AG09319 (cell line): Measurements from ENCODE around the gene TPCN1.

Experiments
- DNase-seq: peaks from one replicate; pipeline ENCODE4 v3.0.0-alpha.2; 2010; ENCODE audit warnings: low read depth; ENCODE audit errors: extremely low read depth
- TF ChIP-seq, protein P1 (sequence below): IDR thresholded peaks from 2 replicates; pipeline ENCODE4 v1.5.1; 2011; ENCODE audit warnings: low read depth, mild to moderate bottlenecking, inconsistent platforms, low read length, moderate library complexity

The TPCN1 gene

DNA sequence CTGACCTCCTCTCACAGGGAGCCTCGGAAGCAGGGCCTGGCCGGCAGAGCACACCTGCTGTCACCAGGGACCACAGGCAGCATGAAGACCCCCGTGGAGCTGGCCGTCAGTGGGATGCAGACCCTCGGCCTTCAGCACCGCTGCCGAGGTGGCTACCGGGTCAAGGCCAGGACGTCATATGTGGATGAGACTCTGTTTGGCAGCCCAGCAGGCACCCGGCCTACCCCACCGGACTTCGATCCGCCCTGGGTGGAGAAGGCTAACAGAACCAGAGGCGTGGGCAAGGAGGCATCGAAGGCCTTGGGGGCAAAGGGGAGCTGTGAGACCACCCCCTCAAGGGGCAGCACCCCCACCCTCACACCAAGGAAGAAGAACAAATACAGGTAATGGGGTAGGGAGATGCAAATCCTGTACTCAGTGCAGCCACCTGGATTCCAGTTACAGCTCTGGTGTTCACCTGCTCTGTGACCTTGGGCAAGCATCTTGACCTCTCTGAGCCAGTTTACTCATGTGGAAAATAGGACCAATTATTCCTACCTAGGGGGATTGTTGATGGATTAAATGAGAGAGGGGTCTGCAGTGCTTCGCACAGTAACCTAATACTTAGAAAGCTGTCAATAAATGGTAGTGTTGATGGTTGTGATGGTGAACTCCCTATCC lies 34.5 kb upstream of the TPCN1 start:
- DNase-seq = no peak
- TF ChIP-seq, protein P1, sequence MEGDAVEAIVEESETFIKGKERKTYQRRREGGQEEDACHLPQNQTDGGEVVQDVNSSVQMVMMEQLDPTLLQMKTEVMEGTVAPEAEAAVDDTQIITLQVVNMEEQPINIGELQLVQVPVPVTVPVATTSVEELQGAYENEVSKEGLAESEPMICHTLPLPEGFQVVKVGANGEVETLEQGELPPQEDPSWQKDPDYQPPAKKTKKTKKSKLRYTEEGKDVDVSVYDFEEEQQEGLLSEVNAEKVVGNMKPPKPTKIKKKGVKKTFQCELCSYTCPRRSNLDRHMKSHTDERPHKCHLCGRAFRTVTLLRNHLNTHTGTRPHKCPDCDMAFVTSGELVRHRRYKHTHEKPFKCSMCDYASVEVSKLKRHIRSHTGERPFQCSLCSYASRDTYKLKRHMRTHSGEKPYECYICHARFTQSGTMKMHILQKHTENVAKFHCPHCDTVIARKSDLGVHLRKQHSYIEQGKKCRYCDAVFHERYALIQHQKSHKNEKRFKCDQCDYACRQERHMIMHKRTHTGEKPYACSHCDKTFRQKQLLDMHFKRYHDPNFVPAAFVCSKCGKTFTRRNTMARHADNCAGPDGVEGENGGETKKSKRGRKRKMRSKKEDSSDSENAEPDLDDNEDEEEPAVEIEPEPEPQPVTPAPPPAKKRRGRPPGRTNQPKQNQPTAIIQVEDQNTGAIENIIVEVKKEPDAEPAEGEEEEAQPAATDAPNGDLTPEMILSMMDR = no peak

DNA sequence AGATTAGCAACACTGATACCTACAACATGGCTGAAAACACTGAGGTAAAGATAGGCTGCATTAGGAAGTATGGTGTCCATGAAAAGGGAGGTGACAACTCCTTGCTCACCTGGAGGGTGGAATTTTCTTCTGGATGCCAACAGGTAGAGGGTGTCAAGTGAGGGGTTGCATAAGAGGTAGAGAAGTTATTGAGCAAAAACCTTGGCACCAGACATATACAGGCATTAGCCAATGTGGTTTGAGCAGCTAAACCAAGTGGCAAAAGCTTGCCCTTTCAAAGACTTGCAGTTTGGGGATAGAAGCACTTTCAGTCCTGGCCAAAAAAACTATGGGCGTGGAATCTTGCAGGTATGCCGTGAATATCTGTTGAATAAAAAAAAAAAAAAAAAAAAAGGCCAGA lies 31.9 kb upstream of the TPCN1 start:
- no peak for DNase-seq
- TF ChIP-seq, protein P1 = no peak

DNA sequence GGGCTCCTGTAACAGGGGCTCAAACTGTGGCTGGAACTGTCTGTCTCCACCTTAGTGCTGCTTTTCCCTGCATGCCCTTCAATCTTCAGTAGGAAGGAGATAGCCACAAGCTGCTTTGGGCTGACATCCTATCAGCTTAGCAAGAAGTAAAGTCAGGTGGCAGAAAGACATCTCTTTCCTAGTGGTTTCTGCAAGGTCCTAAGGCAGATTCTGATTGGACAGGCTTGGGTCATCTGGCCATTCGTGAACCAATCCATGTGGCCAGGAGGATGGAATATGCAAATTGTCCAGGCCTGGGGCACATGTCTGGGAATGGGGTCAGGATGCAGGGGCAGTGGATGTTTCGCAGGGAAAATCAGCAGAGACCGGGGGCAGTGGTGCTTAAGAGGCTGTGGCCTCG lies 30.5 kb upstream of the TPCN1 start:
- no peak for DNase-seq

DNA sequence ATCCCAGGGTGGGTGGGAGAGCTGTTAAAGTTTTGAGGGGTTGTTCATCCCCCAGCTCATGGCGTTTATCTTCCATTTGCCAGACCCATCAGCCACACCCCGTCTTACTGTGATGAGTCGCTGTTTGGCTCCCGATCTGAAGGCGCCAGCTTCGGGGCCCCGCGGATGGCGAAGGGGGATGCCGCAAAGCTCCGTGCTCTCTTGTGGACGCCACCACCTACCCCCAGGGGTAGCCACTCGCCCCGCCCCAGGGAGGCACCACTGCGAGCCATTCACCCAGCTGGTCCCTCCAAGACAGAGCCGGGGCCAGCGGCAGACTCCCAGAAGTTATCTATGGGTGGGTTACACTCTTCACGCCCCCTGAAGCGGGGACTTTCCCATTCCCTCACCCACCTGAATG lies 30.0 kb upstream of the TPCN1 start:
- TF ChIP-seq, protein P1 = no peak
- DNase-seq = no peak

More for the DNA sequence above, 30.5 kb upstream of the TPCN1 start:
- TF ChIP-seq, protein P1 = no peak

DNA sequence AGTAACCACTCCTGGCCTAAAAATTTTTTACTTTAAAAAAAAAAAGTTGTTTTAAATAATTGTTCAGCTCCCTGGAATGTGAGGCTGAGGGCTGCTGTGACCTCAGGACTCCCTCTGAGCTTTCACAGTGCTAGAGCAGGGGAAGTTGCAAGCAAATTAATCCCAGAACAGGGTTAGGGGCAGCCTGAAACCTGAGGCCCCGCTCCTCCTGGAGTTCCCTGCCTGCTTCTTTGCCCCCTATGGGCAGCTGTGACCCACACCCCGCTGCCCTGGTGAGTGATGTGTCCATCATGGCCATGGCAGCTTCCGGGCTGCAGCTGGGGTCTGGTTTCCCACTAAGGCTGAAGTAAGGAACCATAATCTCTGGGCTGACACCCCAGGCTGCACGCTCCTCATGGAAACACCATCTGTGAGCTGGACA lies 26.3 kb upstream of the TPCN1 start:
- TF ChIP-seq, protein P1 = no peak

DNA sequence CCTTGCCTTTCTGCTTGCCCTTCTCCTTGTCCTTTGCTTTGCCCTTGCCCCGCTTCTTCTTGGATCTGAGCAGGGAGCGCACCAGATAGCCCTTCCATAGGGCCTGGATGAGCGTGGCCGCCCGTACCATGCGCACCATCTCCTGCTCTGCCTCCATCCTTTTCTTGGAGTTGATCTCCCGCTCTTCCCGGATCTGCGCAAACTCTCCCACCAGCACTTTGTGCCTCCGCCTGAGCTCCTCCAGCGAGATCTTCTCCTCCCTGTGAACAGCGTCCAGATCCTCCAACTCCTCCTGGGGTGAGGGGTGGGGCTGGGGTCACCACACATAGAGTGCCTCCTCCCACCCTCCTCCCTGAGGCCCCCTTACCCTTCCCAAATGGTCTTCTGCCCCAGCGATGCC lies 25.7 kb upstream of the TPCN1 start:
- TF ChIP-seq, protein P1 = no peak
- DNase-seq = no peak

More for the DNA sequence above, 26.3 kb upstream of the TPCN1 start:
- no peak for DNase-seq

DNA sequence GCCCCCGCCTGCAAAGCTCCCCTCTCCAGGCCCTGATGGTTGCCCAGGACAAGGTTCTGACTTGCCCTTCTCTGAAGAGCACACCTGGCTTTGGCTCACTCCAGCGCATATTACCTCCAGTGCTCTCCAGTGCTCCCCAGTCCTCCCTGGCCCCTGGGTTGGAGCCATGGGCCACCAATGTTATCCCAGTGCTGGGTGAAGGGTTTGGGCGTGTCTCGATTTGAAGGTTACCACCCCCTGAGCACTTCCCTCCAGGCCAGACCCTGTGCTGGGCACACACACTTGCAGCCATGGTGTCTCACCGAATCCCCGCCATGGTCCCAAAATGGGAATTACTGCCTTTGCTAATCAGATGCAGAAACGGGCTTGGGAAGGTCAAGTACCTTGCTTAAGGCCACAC lies 24.7 kb upstream of the TPCN1 start:
- no peak for DNase-seq
- TF ChIP-seq, protein P1 = no peak
